GM21526 (cell line): ENCODE results near the gene NPR1.

Experiments used
- ATAC-seq: cut with Tn5 transposase; IDR thresholded peaks from one replicate; pipeline ENCODE4 v1.9.1; 2021; ENCODE audit warnings: moderate library complexity; ENCODE audit not compliant: unreplicated experiment, low FRiP score

Gene NPR1

GRCh38 chr1:153677718-153678518 lies 570 bp upstream of the NPR1 start:
- no peak for ATAC-seq

DNA sequence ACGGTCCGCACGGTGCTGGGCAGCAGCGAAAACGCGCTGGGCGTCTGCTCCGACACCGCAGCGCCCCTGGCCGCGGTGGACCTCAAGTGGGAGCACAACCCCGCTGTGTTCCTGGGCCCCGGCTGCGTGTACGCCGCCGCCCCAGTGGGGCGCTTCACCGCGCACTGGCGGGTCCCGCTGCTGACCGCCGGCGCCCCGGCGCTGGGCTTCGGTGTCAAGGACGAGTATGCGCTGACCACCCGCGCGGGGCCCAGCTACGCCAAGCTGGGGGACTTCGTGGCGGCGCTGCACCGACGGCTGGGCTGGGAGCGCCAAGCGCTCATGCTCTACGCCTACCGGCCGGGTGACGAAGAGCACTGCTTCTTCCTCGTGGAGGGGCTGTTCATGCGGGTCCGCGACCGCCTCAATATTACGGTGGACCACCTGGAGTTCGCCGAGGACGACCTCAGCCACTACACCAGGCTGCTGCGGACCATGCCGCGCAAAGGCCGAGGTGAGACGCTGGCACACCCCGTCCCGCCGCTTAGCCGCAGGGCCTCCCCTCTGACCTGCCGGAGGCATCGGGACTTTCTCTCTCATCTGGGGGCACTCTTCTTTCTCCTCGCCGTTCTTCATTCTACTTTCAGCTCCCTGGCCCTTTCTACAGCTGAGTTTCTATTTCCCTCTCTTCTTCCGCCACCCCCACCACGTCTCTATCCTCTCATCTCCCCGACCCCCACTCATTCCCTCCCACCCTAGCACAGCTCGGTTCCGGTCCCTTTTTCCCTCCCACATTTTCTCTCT lies 1.0 kb downstream of the NPR1 start:
- no peak for ATAC-seq

- ATAC-seq, result no peak
Measured at GRCh38 chr1:153680120-153680403, 1.6 kb downstream of the NPR1 start.

- no peak for ATAC-seq
Measured at GRCh38 chr1:153682730-153683129, 4.2 kb downstream of the NPR1 start.

- no peak for ATAC-seq
Measured at GRCh38 chr1:153683854-153684253, 5.4 kb downstream of the NPR1 start.

GRCh38 chr1:153684892-153685291 lies 6.4 kb downstream of the NPR1 start:
- no peak for ATAC-seq

DNA sequence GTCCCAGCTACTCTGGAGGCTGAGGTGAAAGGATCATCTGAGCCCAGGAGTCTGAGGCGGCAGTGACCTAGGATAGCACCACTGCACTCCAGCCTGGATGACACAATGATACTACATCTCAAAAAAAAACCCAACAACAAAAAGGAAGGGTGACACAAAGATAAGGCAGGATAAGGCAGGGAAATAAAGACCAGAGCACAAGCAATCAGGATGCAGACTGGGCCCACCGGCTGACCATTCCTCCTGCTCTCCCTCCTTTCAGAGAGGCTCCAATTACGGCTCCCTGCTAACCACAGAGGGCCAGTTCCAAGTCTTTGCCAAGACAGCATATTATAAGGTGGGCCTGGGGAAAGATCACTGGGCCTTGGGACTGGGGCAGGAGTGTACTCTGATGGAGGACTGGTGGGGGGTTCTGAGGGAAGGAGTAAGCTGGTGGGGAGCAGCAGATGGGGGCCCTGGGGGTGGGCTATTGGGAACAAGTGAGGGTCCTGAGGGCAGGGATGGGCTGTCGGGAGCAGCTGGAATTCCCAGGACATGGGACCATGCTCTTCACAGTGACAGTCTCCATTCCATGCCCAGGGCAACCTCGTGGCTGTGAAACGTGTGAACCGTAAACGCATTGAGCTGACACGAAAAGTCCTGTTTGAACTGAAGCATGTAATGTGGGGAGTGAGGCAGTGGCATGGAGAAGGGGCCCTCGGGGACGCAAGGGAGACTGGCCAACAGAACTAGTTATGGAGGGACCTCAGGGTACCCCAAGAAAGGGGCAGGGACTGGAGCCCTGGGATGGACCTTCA lies 7.3 kb downstream of the NPR1 start:
- ATAC-seq, result no peak

GRCh38 chr1:153687346-153688125 lies 9.0 kb downstream of the NPR1 start:
- ATAC-seq, result no peak

GRCh38 chr1:153688276-153688675 lies 9.8 kb downstream of the NPR1 start:
- no peak for ATAC-seq

GRCh38 chr1:153688736-153689328 lies 10.3 kb downstream of the NPR1 start:
- no peak for ATAC-seq

- no peak for ATAC-seq
Measured at GRCh38 chr1:153693466-153693865, 15.0 kb downstream of the NPR1 start.

- no peak for ATAC-seq
Measured at GRCh38 chr1:153696741-153697140, 18.3 kb downstream of the NPR1 start.

DNA sequence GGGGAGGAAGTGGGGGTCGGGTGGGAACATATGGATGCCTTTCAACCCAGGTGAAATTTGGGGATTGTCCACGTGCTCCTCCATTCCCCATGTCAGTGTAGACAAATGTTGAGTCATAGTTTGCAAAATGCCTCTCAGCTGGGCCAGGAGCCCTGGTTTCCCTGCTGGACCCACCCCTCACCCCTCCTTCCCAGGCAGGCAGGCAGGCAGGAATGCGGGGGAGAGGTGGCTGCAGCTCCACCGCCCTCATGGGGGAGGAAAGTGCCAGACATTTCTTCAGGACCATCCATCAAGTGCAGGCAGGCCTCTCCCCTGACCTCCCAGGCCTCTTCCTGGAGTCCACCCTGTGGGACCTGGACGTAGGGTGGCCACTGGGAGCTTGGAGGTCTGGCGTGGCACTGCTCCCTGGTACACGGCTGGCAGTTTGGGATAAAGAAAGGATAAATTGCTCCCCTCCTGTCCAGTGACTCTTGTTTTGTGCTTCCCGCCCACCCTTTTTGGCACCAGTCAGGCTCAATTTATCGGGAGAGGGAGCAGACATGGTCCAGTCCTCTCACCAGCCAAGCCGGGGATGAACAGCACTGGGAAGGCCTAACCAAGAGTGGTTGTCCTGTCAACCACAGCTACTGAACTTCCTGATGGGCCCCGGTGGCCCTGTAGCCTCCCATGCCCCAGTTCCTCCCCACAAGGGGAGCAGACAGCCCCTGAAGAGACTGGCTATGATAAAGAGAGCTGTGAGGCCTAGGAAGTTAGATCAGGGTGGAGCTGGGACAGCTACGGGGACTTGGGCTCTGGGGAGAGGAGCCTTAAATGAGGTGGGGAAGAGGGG lies 18.9 kb downstream of the NPR1 start:
- no peak for ATAC-seq

DNA sequence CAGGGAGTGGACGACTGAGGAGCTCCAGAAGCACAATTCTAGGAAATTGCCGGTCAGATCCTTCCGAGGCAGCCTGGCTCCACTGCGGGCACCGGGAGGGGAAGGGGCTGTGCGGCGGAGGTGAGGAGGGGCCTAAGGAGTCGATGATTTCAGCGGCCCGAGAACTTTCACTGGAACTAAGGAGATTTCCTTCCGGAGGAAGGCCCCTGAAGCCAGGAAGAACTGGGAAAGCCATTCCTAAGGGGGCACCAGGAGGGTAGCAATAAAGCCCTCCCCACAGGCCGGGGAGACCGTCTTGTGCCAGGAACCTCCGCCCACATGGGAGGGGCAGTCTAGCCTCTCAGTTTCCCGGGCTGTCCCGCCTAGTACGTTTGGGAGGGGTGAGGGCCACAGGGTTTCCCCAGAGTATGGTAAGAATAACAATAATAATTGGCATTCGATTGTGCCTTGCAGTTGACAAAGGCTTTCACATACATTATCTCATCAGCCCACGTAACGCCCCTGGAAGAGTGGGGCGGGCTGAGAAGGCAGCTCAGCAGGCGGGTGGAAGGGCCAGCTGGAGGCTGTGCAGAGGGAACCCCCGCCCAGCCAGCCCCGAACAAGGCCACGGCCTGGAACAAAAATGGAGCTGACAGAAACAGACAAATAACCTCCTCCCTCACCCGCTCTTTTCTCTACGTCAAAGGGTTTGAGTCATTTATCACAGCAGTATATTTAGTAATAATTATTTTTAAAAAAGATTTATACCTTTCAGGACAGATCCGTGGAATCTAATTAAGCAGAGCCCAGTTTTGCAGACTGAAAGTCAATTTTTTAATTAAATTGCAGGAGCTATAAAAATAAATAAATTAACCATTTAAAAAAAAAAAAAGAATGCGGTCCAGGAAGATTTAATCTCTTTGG lies 19.8 kb downstream of the NPR1 start:
- ATAC-seq, result no peak

- ATAC-seq, result no peak
Measured at GRCh38 chr1:153698923-153699714, 20.6 kb downstream of the NPR1 start.

DNA sequence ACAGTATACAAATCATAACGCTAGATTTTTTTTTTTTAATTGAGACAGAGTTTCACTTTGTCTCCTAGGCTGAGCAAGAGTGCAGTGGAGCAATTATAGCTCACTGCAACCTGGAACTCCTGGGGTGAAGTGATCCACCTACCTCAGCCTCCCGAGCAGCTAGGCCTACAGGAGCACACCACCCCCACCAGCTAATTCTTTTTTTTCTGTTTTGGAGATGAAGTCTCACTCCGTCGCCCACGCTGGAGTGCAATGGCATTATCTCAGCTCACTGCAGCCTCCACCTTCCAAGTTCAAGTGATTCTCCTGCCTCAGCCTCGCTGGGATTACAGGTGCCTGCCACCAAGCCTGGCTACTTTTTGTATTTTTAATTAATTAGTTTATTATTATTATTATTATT lies 21.3 kb downstream of the NPR1 start:
- no peak for ATAC-seq

GRCh38 chr1:153705484-153705883 lies 27.0 kb downstream of the NPR1 start:
- ATAC-seq, result no peak

DNA sequence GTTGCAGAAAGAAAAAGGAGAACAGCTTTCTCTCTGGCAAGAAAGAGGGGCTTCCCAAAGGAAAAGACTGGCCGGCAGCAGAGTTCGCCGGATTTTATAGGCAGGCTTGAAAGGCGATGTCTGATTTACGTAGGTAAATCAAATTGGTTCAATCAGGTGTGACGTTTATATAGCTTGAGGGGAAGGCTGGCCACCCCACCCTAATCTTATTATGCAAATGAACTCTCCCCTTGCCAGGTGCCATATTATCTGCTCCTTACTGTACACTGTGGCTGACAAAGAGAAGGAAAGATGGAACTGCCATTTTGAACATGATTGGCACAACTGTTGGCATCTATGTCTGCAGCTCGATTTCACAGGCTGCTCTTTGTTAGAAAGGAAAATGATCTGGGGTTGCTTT lies 32.5 kb downstream of the NPR1 start:
- ATAC-seq, result no peak
